Measurements from ENCODE around the gene PPP1R16B. TPM values are rescaled to one million over a fixed set of nuclear protein-coding genes. Genes with fewer than 3 reads are reported as not detected.
"Not testable (repeated sequence)": the region's sequence is repeated elsewhere in the genome, so short reads cannot be mapped to it uniquely, and the experiment has no call there.

Gene PPP1R16B
- polyA plus RNA-seq, 3 donors, result 2.9 to 9.0 (median 6.8) TPM

DNA sequence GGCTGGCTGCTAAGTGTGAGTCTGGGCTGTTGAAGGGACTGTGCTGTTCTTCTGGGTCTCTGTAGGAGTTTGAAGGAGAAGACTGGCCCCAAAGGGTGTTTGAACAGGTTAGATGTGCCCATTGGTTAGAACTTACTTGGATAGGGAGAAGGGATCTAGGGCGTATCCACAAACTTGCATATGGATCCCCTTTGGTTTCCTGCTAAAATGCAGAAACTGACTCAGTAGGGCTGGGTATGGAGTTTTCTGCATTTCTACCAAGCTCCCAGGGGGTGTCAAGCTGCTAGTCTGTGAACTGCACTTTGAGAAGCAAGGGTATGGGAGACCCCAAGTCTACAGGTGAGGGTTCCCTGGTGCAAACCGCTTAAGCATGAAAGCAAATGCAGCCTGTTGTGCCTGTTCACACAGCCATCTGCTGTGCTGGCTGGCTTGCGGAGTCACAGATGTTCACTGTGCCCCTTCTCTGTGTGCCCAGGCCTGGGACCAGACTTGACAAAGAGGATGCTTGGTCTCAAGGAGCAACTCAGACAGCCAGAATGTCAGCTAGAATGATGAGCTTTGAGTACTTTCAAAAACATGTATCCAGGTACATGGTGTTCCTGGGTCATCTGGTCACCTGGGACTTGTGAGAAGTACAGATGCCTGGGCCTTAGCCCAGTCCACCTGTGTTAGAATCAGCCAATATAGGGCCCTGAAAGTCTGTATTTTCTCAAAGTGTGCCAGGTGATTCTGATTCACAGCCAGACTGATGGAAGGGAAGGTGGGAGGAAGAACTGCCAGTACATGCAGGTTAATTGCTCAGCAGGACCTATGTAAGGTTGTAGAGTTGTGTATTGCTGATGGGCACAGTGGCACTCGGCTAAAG lies 7.4 kb downstream of the PPP1R16B start:
- WGBS, 3 donors, result 81 to 86% (median 84%) methylated on average over 4 of the region's 4 CpGs
- H3K27ac ChIP-seq (ENCODE audit: low read depth, low read length), result no peak overlapping the region

DNA sequence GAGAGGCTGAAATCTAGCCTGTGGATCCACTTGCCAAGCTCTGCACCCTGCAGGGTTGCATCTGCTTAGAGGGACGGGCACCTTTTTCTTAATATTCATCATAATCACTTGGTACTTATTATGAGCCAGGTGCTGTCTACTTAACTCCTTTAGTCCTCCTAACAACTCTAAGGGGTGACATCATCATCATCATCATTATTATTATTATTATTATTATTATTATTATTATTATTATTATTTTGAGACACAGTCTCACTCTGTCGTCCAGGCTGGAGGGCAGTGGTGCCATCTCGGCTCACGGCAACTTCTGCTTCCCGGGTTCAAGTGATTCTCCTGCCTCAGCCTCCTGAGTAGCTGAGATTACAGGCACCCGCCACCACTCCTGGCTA lies 8.1 kb downstream of the PPP1R16B start:
- 88 to 94% (median 93%) methylated on average over 6 of the region's 6 CpGs for WGBS, 3 donors
- not testable (repeated sequence) for H3K27ac ChIP-seq (ENCODE audit: low read depth, low read length)

DNA sequence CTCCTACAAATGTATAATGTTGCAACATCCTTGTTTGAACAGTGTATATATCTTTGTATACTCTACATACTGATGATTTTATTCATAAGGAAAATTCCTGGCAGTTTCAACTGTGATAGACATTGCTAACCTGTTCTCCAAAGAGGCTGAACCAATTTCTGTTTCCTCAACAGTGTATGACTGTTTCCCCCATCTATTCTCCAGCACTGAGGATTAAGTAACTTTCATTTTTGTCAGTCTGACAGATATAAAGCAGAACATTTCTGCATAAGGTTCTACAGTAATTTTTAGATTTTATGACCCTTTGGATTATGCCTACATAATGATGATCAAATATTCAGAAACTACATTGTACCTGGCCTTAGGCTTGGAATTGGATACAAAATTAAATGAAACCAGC lies 9.9 kb downstream of the PPP1R16B start:
- no peak overlapping the region for H3K27ac ChIP-seq (ENCODE audit: low read depth, low read length)

DNA sequence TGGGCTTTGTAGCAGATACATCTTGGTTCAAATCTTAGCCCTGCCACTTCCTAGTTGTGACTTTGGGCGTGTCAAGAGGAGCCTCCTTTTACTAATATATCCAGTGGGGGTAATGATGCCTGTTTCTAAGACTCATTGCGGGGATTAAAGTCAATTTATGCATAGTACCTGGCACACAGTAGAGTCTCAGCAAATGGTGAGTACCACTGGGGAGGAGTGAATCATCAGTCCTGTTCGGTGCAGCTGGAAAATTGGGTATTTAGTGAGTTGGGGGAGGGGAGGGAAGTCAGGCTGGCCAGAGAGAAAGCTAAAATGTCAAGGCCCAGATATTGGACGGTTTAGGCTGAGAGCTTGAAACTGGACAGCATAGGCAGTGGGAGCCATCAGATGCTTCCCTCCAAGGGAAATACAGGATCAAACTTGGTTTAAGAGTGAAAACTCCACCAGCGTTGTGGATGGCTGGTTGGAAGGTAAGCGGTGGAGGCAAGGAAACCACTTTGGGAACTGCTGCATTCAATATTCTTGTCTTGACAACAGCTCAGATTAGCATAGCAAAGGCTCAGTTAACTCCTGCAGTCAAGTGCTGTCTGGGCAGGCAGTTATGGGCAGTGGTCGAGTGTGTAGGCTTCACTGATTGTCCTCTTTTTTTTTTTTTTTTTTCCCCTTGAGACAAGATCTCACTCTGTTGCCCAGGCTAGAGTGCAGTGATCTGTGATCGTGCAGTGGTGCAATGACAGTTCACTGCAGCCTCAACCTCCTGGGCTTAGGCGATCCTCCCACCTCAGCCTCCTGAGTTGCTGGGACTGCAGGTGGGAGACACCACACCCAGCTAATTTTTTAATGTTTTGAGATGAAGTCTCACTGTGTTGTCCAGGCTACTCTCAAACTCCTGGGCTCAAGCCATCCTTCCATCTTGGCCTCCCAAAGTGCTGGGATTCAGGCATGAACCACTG lies 12.9 kb downstream of the PPP1R16B start:
- 78 to 83% (median 81%) methylated on average over 9 of the region's 9 CpGs for WGBS, 3 donors
- no peak overlapping the region for H3K27ac ChIP-seq (ENCODE audit: low read depth, low read length)

DNA sequence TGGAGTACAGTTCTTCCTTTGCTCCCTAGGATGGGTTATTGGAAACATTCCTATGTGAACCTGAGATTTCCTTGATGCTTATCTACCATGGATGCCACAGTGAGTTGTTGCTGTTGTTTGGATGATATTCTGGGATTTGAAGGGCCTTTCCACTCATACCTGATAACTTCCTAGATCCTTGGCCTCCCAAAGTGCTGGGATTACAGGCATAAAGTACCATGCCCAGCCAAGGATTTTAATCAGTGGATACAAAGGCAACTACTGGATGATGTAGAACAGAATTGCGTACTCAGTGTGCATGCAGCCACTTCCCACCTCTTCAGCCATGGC lies 20.0 kb downstream of the PPP1R16B start:
- H3K27ac ChIP-seq (ENCODE audit: low read depth, low read length), result no peak overlapping the region
- WGBS, 3 donors, result 89 to 92% (median 90%) methylated on average over 1 of the region's 1 CpG

DNA sequence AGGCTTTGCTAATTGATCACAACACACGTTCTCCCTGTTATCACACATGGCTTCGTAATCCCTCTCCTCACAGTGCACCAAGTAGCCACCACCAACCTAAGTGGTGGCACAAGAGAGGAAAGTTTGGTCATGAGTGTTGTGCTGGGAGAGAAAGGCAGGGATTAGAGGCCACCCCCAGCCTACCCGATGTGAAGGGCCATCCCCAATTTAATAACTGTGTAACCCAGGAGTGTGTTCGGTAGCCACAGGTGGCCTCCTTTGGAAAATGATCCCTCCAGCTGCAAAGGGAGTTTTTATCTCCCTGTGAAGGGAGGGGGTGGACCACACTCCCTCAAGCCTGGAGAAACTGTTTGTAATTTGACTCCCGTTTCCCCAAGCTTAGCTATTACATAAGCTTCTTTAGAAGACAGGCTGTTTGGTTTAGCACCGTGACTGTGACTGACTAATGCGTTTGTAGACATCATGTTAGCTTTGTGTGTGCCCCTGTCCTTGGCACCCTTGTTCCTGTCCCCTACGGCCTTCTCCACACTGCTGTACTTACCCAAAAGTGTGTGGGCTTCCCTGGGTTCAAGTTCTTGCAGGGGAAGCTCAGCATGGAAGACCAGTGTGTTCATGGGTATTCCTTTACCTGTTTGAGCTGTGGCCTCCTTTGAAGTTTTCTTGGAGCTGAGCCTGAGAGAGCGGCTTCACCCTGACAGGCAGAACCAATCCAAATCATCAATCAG lies 20.6 kb downstream of the PPP1R16B start:
- WGBS, 3 donors, result 20 to 54% (median 39%) methylated on average over 9 of the region's 9 CpGs
- no peak overlapping the region for H3K27ac ChIP-seq (ENCODE audit: low read depth, low read length)

DNA sequence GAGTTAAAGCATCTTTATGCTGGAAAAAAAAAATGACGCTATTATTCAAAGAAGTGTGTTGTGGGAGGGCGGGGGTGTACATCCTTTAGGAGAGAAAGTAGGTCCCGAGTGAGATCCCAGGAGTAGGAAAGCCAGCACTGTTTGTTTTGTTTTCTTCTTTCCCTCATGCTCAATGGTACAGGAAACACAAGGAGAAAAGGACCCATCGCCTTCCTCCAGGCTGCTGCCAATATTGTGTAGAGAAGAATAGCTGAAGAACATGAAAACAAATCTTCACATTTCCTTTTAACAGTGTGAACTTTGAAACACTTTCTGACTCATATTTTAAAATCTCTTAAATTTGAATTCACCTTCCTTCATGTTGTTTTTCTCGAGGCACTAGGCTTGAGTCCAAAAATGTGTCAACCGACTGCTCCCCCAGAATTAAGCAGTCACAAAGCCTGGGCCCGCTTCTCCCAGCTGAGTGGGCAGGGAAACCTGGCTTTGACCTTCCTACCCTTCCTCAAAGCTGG lies 22.3 kb downstream of the PPP1R16B start:
- 39 to 64% (median 44%) methylated on average over 7 of the region's 7 CpGs for WGBS, 3 donors
- no peak overlapping the region for H3K27ac ChIP-seq (ENCODE audit: low read depth, low read length)

DNA sequence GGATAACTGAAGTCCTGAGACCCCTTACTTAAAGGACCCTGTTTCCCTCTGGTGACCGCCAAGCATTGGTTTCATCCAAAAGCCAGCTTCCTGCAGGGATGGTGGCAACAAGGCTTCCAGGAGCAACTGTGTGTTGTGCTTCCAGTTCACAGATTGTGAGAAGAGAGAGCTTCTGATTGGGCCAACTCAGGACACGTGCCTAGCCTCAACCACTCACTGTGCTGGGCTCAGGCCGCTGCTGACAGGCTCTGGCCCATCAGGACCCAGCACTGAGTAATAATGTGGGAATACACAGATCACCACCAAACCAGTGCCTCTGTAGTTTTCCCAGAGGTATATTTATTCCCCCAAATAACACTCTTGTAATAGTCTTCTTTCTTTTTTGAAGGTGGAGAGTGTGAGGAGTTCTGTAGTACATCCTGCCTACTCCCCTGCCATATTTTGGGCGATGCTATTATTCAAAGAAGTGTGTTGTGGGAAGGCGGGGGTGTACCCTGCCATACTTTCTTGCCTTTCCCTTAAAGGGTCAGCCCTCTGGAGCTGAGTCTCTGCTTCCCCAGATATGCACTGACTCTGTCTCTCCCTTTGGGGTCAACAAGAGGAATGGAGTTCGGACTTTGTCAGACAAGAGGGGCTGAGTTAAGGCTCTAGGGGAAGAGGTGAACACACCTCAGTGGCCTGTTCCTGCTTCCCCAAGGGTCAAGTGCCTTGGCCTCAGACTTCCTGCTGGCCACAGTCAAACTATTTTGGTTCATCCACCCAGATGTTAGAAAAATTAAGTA lies 23.2 kb downstream of the PPP1R16B start:
- WGBS, 3 donors, result 77 to 84% (median 83%) methylated on average over 6 of the region's 6 CpGs
- H3K27ac ChIP-seq (ENCODE audit: low read depth, low read length), result no peak overlapping the region

DNA sequence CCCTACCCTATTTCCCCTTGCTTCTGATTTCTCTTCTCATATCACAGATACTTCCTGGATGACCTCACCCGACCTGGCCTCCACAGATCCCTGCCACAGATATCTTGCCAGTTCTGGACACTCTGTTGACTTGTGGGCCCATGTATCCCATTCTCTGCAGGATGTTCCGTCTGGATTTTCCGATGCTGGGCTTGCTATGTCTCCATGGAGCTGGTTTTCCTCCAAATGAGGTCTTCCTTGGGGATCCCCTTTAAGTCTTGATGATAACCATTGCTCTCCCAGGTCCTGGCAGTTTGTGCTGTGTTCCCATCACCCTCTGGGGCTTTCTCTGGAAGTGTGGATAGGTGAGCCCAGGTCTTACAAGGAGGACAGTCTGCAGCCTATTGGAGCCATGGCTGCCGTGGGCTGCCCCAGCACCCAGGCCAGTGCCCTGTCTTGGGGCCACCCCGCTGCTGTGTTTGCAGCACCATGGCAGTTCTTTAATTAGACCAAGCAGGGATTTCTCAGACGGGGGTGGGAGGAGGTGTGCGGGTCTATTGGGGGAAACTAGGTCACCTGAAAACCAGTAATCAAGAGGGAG lies 23.9 kb downstream of the PPP1R16B start:
- H3K27ac ChIP-seq (ENCODE audit: low read depth, low read length), result no peak overlapping the region

DNA sequence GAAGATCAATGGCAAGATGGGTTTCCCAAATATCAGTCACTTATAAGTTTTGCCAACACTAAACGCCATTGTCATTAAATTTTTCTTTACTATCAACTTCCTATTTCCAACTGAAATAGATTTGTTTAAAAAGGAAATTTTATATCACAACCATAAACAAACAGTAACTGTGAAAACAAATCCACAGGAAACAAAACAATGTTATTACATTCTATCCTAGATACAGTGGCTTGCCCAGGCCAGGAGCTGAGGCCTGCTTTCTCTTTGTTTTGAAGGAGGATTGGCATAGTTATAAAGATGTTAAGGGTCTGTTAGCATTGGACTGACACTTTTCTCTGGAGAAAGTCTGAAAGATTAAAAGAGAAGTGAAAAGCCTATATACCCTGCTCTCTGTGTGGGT lies 24.9 kb downstream of the PPP1R16B start:
- no peak overlapping the region for H3K27ac ChIP-seq (ENCODE audit: low read depth, low read length)
- WGBS, 3 donors, result 67 to 83% (median 79%) methylated on average over 1 of the region's 1 CpG

More for the DNA sequence above, 23.9 kb downstream of the PPP1R16B start:
- 69 to 79% (median 78%) methylated on average over 7 of the region's 7 CpGs for WGBS, 3 donors

DNA sequence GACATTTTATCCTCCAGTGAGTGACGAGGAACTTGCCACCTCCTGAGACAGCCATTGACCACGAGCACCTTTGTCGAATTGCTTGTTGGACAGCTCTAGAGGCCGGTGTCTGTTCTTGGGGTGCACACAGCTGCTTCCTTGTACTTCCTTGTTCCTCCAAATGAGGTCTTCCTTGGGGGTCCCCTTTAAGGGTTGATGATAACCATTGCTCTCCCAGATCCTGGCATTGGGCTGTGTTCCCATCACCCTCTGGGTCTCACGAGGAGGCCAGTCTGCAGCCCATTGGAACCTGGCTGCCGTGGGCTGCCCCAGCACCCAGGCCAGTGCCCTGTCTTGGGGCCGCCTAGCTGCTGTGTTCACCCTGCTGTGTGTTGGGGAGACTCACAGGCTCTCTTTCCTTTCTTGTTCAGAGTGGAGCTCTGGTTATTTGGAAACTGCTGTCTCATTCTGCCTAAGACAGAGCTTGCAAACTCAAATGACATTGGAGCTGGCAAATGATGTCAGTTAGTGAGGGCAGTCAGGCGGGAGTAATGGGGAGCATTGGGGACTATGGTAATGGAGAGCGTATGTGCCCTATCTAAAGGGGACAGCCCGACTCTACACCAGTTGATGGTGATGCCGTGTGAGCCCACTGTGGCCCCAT lies 25.7 kb downstream of the PPP1R16B start:
- whole genome bisulfite sequencing, 3 donors, result 87 to 90% (median 87%) methylated on average over 11 of the region's 11 CpGs
- no peak overlapping the region for H3K27ac ChIP-seq (ENCODE audit: low read depth, low read length)

DNA sequence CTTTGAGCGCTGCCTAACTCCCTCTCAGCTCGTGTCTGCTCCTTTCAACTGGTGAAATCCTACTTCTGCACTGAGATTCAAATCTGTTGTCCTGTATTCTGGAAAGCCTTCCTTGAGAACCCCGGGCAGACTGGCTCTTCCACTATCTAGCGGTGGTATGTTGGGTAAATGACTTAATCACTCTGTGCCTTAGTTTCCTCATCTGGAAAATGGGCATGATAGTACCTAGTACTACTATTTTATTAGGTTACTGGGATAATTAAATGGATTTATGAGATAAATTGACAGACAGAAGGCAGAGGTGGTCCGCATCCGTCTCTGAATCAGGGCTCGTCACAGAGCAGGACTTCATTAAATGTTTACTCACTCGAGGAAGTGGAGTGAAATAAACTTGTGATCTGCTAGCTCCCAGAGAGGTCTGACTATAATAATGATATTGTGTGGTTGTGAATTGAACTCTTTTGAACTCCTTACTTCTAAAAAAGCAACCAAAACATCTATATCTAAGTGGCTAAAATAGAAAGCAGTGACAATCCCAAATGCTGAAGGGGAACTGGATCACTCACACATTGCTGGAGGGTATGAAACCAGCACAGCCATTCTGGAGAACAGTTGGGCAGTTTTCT lies 26.6 kb downstream of the PPP1R16B start:
- 72 to 90% (median 89%) methylated on average over 8 of the region's 8 CpGs for WGBS, 3 donors

DNA sequence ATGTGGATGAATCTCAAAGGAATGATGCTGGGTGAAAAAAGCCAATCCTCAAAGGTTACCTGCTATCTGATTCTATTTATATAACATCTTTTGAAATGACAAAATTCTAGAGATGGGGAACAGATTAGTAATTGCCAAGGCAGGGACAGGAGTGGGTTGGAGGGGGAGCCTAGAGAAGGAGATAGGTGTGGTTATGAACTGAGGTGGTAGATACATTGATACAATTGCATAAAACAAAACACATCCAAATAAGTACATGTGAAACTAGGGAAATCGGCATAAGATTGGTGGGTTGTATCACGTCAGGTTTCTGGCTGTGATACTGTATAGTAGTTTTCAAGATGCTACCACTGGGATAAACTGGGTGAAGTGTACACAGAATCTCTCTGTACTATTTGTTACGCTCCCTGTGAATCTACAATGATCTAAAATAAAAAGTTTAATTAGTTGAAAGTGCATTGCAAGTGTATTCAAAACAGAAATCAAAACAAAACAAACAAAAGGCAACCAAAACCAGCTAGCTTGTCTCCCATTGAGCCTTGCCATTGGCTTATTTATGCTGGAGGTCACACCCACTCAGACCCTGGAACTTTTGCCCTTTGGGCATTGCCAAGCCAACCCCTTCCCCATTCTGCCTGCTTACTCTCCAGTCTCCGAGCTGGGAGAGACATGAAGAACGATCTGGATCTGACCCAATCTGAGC lies 27.8 kb downstream of the PPP1R16B start:
- WGBS, 3 donors, result 72 to 88% (median 87%) methylated on average over 5 of the region's 5 CpGs

More for the DNA sequence above, 26.6 kb downstream of the PPP1R16B start:
- H3K27ac ChIP-seq (ENCODE audit: low read depth, low read length), result no peak overlapping the region

DNA sequence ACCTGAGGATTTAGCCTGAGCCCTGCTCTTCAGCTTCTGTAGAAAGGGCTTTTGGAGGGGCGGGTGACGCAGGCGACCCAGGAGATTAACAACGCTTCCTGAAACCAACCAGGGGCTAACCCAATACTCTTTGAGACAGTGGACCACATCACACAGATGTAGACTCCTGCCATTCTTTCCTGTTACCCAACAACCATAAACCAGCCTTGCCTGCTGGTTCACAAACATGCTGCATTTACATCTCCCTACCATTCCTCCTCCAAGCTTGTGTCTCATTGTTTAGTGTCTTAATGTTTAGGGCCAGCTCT lies 28.3 kb downstream of the PPP1R16B start:
- H3K27ac ChIP-seq (ENCODE audit: low read depth, low read length), result no peak overlapping the region
- WGBS, 3 donors, result 67 to 80% (median 80%) methylated on average over 4 of the region's 4 CpGs

More for the DNA sequence above, 27.8 kb downstream of the PPP1R16B start:
- no peak overlapping the region for H3K27ac ChIP-seq (ENCODE audit: low read depth, low read length)

DNA sequence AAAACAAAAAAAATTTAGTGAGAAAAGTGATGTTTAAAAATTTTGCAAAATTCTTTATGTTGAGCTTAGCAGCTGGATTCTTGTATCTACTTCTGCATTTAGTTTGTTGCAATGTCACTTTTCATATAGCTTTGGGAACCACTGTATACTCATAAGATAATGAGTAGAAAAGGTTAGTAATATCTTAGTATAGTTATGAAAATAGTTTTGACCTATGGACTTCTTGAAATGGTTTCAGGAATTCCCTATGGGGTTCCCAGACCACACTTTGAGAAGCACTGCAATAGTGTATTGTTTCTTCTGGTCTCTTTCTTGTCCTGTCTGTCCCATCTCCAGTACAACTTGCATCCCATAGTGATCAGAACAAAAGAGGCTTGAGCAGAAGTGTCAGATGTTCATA lies 29.4 kb downstream of the PPP1R16B start:
- no peak overlapping the region for H3K27ac ChIP-seq (ENCODE audit: low read depth, low read length)

DNA sequence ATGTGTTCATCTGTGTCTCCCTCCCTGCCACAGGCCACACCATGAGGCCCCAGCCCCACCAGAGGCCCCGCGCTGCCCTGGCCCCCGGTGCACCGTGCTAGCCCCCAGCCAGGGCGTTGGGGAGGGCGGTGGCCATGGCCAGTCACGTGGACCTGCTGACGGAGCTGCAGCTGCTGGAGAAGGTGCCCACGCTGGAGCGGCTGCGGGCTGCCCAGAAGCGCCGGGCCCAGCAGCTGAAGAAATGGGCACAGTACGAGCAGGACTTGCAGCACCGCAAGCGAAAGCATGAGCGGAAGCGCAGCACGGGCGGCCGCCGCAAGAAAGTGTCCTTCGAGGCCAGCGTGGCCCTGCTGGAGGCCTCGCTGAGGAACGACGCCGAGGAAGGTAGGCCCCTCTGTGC lies 30.3 kb downstream of the PPP1R16B start:
- 91 to 95% (median 94%) methylated on average over 28 of the region's 28 CpGs for WGBS, 3 donors
- H3K27ac ChIP-seq (ENCODE audit: low read depth, low read length), result no peak overlapping the region
